Heart left ventricle (tissue), 13 donors: ENCODE measurements around the gene GMEB1.

Experiments used
- POLR2A ChIP-seq, 2 donors: fragments of 450-650 bp; IDR thresholded peaks; one replicate each; pipeline ENCODE4 v1.6.1; 2017; ENCODE audit warnings: antibody characterized with exemption in 2 of 2, mild to moderate bottlenecking in 2 of 2, moderate library complexity in 2 of 2
- TF ChIP-seq, protein P1 (sequence below), 12 donors: fragments of 200-600 bp; sonication (generic) in 4 of 12; IDR thresholded peaks; one replicate each; pipeline versions ENCODE4 v1.5.0 to v1.8.0; 2018 to 2022; ENCODE audit warnings: antibody characterized with exemption in 12 of 12, mild to moderate bottlenecking in 5 of 12
- donor health status: ischemic (EF 13 %, LVEDD 7.1; RV severe dilation, severe dysfunction).
- donor health status: DM: no; HTN: yes; CAD: no.
- donor health status: DM: no; HTN: no; CAD: no.
- donor health status: ischemic (EF 25% LVEDD 6.9; RV normal size, moderate dysfunction).
- donor health status: ischemic (EF 25% LVEDD 5.7; RV mildly dilated, moderate dysfunction).
- donor health status: ischemic (EF 35%, LVEDD 5.7; RV mildly dilated, moderate dysfunction).
- donor health status: nonischemic (EF 11% LVEDD 7.7; RV severe dilation, severe dysfunction).
- donor health status: DM: yes; HTN: yes; CAD: no.
- donor health status: PGD.
- donor health status: ischemic (EF 29% LVEDD 5.4; RV normal size, mild dysfunction).
- donor health status: nonischemic (EF 23%, LVEDD 6.1; RV moderate dilation, normal function).

- TF ChIP-seq, protein P1, sequence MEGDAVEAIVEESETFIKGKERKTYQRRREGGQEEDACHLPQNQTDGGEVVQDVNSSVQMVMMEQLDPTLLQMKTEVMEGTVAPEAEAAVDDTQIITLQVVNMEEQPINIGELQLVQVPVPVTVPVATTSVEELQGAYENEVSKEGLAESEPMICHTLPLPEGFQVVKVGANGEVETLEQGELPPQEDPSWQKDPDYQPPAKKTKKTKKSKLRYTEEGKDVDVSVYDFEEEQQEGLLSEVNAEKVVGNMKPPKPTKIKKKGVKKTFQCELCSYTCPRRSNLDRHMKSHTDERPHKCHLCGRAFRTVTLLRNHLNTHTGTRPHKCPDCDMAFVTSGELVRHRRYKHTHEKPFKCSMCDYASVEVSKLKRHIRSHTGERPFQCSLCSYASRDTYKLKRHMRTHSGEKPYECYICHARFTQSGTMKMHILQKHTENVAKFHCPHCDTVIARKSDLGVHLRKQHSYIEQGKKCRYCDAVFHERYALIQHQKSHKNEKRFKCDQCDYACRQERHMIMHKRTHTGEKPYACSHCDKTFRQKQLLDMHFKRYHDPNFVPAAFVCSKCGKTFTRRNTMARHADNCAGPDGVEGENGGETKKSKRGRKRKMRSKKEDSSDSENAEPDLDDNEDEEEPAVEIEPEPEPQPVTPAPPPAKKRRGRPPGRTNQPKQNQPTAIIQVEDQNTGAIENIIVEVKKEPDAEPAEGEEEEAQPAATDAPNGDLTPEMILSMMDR (IDR thresholded peaks at IDR 0.05) = no peak
- TF ChIP-seq POLR2A (IDR thresholded peaks at IDR 0.05) = no peak
These were observed 12.2 kb upstream of the GMEB1 start for GRCh38 chr1:28656335-28656734.
